ENCODE measurements around the gene DPPA2.
"Not testable (repeated sequence)": the region's sequence is repeated elsewhere in the genome, so short reads cannot be mapped to it uniquely, and the experiment has no call there.

The DPPA2 gene, protein sequence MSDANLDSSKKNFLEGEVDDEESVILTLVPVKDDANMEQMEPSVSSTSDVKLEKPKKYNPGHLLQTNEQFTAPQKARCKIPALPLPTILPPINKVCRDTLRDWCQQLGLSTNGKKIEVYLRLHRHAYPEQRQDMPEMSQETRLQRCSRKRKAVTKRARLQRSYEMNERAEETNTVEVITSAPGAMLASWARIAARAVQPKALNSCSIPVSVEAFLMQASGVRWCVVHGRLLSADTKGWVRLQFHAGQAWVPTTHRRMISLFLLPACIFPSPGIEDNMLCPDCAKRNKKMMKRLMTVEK

DNA sequence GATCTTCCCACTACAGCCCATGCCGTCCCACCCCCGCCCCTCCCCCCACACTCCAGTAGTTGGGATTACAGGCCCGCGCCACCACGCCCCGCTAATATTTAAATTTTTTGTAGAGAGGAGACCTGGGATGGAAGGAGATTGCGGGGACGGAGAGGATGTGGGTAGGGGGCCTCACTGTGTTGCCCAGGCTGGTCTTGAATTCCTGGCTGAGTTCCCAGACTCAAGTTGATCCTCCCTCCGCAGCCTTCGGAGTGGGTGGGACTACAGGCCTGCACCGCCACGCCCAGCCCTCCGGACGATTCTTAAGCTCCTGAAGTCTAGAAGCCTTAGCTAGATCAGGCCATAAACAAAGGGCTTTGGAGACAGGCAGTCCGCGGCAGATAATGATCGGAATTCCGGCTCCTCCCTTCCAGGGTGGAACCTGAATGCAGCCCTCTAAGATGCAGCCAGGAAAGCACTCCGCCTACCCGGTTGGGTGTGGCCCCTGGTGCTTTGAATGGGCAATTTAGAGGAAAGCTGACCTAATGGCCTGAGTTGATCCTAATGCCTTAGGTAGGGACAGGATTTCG lies at the start of gene DPPA2:
Gene DPPA2 (minus strand): TSS at position 356 of the 569 bp plus-strand sequence. CDS start 1,975 bp downstream, outside the sequence.
- no peak for DNase-seq (ENCODE audit: low read depth)
- no peak within 1 kb of the TSS for H3K4me3 ChIP-seq (ENCODE audit: low read depth, low read length)
- TF ChIP-seq CTCF (IDR thresholded peaks at IDR 0.05; ENCODE audit: low read depth, low read length, missing control alignments): no peak

- DNase-seq (ENCODE audit: low read depth): no peak
- TF ChIP-seq CTCF (IDR thresholded peaks at IDR 0.05; ENCODE audit: low read depth, low read length, missing control alignments): no peak
- no peak overlapping the region for H3K4me3 ChIP-seq (ENCODE audit: low read depth, low read length)
Observed at GRCh38 chr3:109364088-109364487, 47.8 kb upstream of the DPPA2 start.

- no peak for TF ChIP-seq CTCF (IDR thresholded peaks at IDR 0.05; ENCODE audit: low read depth, low read length, missing control alignments)
- no peak overlapping the region for H3K4me3 ChIP-seq (ENCODE audit: low read depth, low read length)
- no peak for DNase-seq (ENCODE audit: low read depth)
Observed at GRCh38 chr3:109363634-109364033, 47.3 kb upstream of the DPPA2 start.

GRCh38 chr3:109362823-109363222 lies 46.5 kb upstream of the DPPA2 start:
- TF ChIP-seq CTCF (IDR thresholded peaks at IDR 0.05; ENCODE audit: low read depth, low read length, missing control alignments): no peak
- DNase-seq (ENCODE audit: low read depth): no peak

DNA sequence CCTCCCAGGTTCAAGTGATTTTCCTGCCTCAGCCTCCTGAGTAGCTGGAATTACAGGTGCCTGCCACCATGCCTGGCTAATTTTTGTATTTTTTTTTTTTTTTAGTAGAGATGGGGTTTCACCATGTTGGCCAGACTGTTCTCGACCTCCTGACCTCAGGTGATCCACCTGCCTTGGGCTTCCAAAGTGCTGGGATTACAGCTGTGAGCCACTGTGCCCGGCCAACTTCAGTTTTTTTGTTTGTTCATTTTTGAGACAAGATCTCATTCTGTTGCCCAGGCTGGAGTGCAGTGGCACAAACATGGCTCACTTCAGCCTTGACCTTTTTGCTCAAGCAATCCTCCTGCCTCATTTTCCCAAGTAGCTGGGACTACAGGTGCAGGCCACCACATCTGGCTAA lies 42.5 kb upstream of the DPPA2 start:
- not testable (repeated sequence) for H3K4me3 ChIP-seq (ENCODE audit: low read depth, low read length); DNase-seq (ENCODE audit: low read depth)

More at GRCh38 chr3:109362823-109363222, 46.5 kb upstream of the DPPA2 start:
- H3K4me3 ChIP-seq (ENCODE audit: low read depth, low read length): no peak overlapping the region

DNA sequence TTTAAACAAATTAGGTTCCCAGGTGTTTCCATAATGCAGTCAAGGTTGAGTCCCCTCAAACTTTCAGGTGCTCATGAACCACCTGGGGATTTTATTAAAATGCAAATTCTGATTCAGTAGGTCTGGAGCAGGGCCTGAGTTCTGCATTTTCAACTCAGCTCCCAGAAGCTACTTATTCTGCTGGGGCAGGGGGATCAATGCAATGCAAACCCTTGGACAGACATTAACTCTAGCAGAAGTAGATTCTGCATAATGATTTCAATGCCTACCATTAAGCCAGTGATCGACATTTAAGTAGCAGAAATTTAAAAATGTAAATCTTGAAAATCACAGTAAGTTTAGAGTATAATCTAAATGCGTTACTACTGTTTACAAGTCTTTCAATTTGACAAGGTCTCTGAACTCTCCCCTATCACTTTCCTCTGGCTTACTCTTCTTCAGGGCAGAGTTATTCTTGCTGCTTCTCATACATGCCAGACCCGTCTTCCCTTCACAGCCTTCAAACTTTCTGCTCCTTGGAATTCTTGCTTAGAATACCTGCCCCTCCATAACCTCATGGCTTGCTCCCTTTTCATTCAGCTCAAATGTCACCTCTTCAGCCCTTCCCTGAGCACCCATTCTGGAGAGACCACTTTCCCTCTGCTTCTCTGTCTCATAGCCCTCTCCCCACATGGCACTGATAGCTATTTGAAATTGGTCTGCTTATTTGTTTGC lies 40.3 kb upstream of the DPPA2 start:
- no peak for TF ChIP-seq CTCF (IDR thresholded peaks at IDR 0.05; ENCODE audit: low read depth, low read length, missing control alignments)
- H3K4me3 ChIP-seq (ENCODE audit: low read depth, low read length): no peak overlapping the region
- DNase-seq (ENCODE audit: low read depth): no peak

- no peak overlapping the region for H3K4me3 ChIP-seq (ENCODE audit: low read depth, low read length)
- no peak for DNase-seq (ENCODE audit: low read depth)
- no peak for TF ChIP-seq CTCF (IDR thresholded peaks at IDR 0.05; ENCODE audit: low read depth, low read length, missing control alignments)
Observed at GRCh38 chr3:109355625-109356441, 39.5 kb upstream of the DPPA2 start.

All from GM12864 (cell line).